HG02678 (cell line): Measurements from ENCODE around the gene INTS6.
A peak's percentile ranks its signal among the peaks of the same experiment; 100 is the strongest.

Experiments
- ATAC-seq: cut with Tn5 transposase; IDR thresholded peaks from one replicate; pipeline ENCODE4 v1.9.1; 2021; ENCODE audit warnings: mild to moderate bottlenecking, moderate library complexity; ENCODE audit not compliant: unreplicated experiment

Gene INTS6

GRCh38 chr13:51457086-51457815 lies 4.4 kb upstream of the INTS6 start:
- no peak for ATAC-seq

GRCh38 chr13:51456510-51456909 lies 3.7 kb upstream of the INTS6 start:
- ATAC-seq = no peak

GRCh38 chr13:51455532-51455931 lies 2.7 kb upstream of the INTS6 start:
- no peak for ATAC-seq

GRCh38 chr13:51453959-51454703 lies 1.3 kb upstream of the INTS6 start:
- peak; percentile 1 for ATAC-seq

GRCh38 chr13:51453207-51453958 lies 547 bp upstream of the INTS6 start:
- peak; percentile 43 for ATAC-seq

- ATAC-seq = peak; percentile 31
Measured at GRCh38 chr13:51451467-51452360, 1.1 kb downstream of the INTS6 start.

- ATAC-seq = no peak
Measured at GRCh38 chr13:51451134-51451466, 1.7 kb downstream of the INTS6 start.

- ATAC-seq = no peak
Measured at GRCh38 chr13:51449018-51449417, 3.8 kb downstream of the INTS6 start.

- no peak for ATAC-seq
Measured at GRCh38 chr13:51444922-51445321, 7.9 kb downstream of the INTS6 start.

GRCh38 chr13:51440381-51440780 lies 12.5 kb downstream of the INTS6 start:
- no peak for ATAC-seq

- ATAC-seq = no peak
Measured at GRCh38 chr13:51437550-51438127, 15.2 kb downstream of the INTS6 start.

- ATAC-seq = no peak
Measured at GRCh38 chr13:51435002-51435578, 17.7 kb downstream of the INTS6 start.

GRCh38 chr13:51432576-51432975 lies 20.3 kb downstream of the INTS6 start:
- ATAC-seq = no peak

- no peak for ATAC-seq
Measured at GRCh38 chr13:51426982-51427381, 25.9 kb downstream of the INTS6 start.

GRCh38 chr13:51425410-51426042 lies 27.3 kb downstream of the INTS6 start:
- ATAC-seq = no peak

GRCh38 chr13:51423766-51424165 lies 29.1 kb downstream of the INTS6 start:
- no peak for ATAC-seq

- ATAC-seq = no peak
Measured at GRCh38 chr13:51422484-51422883, 30.4 kb downstream of the INTS6 start.

- no peak for ATAC-seq
Measured at GRCh38 chr13:51420681-51421490, 31.9 kb downstream of the INTS6 start.
